Esophagus muscularis mucosa (tissue), 4 donors: Measurements from ENCODE around the gene SNED1. TPM values are rescaled to one million over a fixed set of nuclear protein-coding genes. Genes with fewer than 3 reads are reported as not detected.

Source experiments
- DNase-seq: peaks from one replicate; pipeline ENCODE4 v3.0.0-alpha.2; 2017; ENCODE audit errors: extremely low spot score
- H3K27ac ChIP-seq, 4 donors: fragments of 200-600 bp; sonication (generic); replicated peaks in 1 of 4; 1 replicate in 3 of 4; 2 replicates in 1 of 4; pipeline ENCODE4 v1.5.1; 2016 to 2019; ENCODE audit warnings: mild to moderate bottlenecking in 1 of 4
- H3K27me3 ChIP-seq, 4 donors: fragments of 200-600 bp; sonication (generic); one replicate each; pipeline versions ENCODE4 v1.5.1 to v1.6.0; 2016 to 2019
- H3K36me3 ChIP-seq, 4 donors: fragments of 200-600 bp; sonication (generic); one replicate each; pipeline ENCODE4 v1.5.1; 2016 to 2019
- H3K4me1 ChIP-seq, 4 donors: fragments of 200-600 bp; sonication (generic); one replicate each; pipeline ENCODE4 v1.5.1; 2016 to 2019
- H3K4me3 ChIP-seq, 4 donors: fragments of 200-600 bp; sonication (generic); 1 replicate in 2 of 4; 2 replicates in 2 of 4; pipeline ENCODE4 v1.5.1; 2016 to 2019; ENCODE audit warnings: mild to moderate bottlenecking in 4 of 4, moderate library complexity in 1 of 4
- H3K9me3 ChIP-seq, 4 donors: fragments of 200-600 bp; sonication (generic); 1 replicate in 3 of 4; 2 replicates in 1 of 4; pipeline ENCODE4 v1.5.1; 2016 to 2019
- CTCF ChIP-seq, 3 experiments: fragments of 200-600 bp in 2 of 3; fragments of 450-650 bp in 1 of 3; sonication (generic) in 2 of 3; IDR thresholded peaks; one replicate each; pipeline ENCODE4 v1.5.1; 2017 to 2019; ENCODE audit warnings: antibody characterized with exemption in 3 of 3, mild to moderate bottlenecking in 2 of 3, moderate library complexity in 1 of 3
- EP300 ChIP-seq: sonication (generic); formaldehyde crosslinking; IDR thresholded peaks from one replicate; pipeline ENCODE4 v1.6.1; 2017; ENCODE audit warnings: antibody characterized with exemption
- POLR2A ChIP-seq: fragments of 450-650 bp; IDR thresholded peaks from one replicate; pipeline ENCODE4 v1.6.1; 2017; ENCODE audit warnings: antibody characterized with exemption, moderate library complexity, mild to moderate bottlenecking, low read depth
- POLR2AphosphoS5 ChIP-seq, 2 donors: sonication (generic); formaldehyde crosslinking; IDR thresholded peaks; one replicate each; pipeline ENCODE4 v1.6.1; 2017; ENCODE audit warnings: antibody characterized with exemption in 2 of 2
- WGBS: methylation state at CpG from one replicate; pipeline ENCODE4 v1.1.5; 2018; 5-methylcytosine and 5-hydroxymethylcytosine counted together
- intact Hi-C: fragments of 100-400 bp; cut with DNase I; formaldehyde crosslinking; loops from one replicate; pipeline ENCODE4 v1.15.1; 2023
- total RNA-seq, 4 donors: library from RNA; depleted of rRNA; stranded (reverse); fragments of >200 nt; gene quantifications; one replicate each; pipeline versions ENCODE4 v1.1.0 to v1.2.1, GENCODE V29; 2016

Gene SNED1
- total RNA-seq, 4 donors from 2014 or later = 7.3 to 14.1 (median 11.6) TPM

- 98% methylated on average over 16 of the region's 16 CpGs for WGBS
- intact Hi-C loops = no loop called here
- no peak for TF ChIP-seq POLR2A
- TF ChIP-seq EP300 = no peak
- no peak for TF ChIP-seq POLR2AphosphoS5 (IDR thresholded peaks at IDR 0.05)
- TF ChIP-seq CTCF (IDR thresholded peaks at IDR 0.05) = no peak
Measured at GRCh38 chr2:241138471-241138870, 140.1 kb downstream of the SNED1 start.

GRCh38 chr2:241139531-241140444 is 141.4 kb downstream of the SNED1 start:
- H3K9me3 ChIP-seq = no peaks in the 10 kb centered on the region
- no peak for TF ChIP-seq POLR2A
- no peak for TF ChIP-seq POLR2AphosphoS5 (IDR thresholded peaks at IDR 0.05)
- TF ChIP-seq CTCF (IDR thresholded peaks at IDR 0.05) = no peak
- TF ChIP-seq EP300 = no peak
- no peak overlapping the region for H3K4me3 ChIP-seq
- H3K4me1 ChIP-seq = no peaks in the 10 kb centered on the region
- no peak overlapping the region for H3K27ac ChIP-seq
- no peaks in the 10 kb centered on the region for H3K27me3 ChIP-seq
- DNase-seq = no peak
- 93% methylated on average over 18 of the region's 24 CpGs for WGBS
- peaks cover 0 to 23% (median 9%) of the 10 kb centered on the region in 4 donors for H3K36me3 ChIP-seq
- intact Hi-C loops = no loop called here

More at GRCh38 chr2:241138471-241138870, 140.1 kb downstream of the SNED1 start:
- H3K4me1 ChIP-seq = no peaks in the 10 kb centered on the region
- no peaks in the 10 kb centered on the region for H3K9me3 ChIP-seq
- no peaks in the 10 kb centered on the region for H3K27me3 ChIP-seq
- no peak overlapping the region for H3K4me3 ChIP-seq
- H3K27ac ChIP-seq = no peak overlapping the region
- peaks cover 0 to 23% (median 9%) of the 10 kb centered on the region in 4 donors for H3K36me3 ChIP-seq
- no peak for DNase-seq

GRCh38 chr2:241140445-241140840 is 142.0 kb downstream of the SNED1 start:
- Histone ChIP-seq H3K27ac (no peak overlapping the region), H3K27me3 (no peaks in the 10 kb centered on the region), H3K4me3 (no peak overlapping the region), H3K4me1 (no peaks in the 10 kb centered on the region), H3K9me3 (no peaks in the 10 kb centered on the region), H3K36me3 (peaks cover 0 to 23% (median 9%) of the 10 kb centered on the region in 4 donors)
- intact Hi-C loops = no loop called here
- 90% methylated on average over 10 of the region's 10 CpGs for WGBS
- DNase-seq = no peak
- no peak for TF ChIP-seq EP300
- no peak for TF ChIP-seq CTCF (IDR thresholded peaks at IDR 0.05)
- no peak for TF ChIP-seq POLR2A
- TF ChIP-seq POLR2AphosphoS5 (IDR thresholded peaks at IDR 0.05) = no peak

GRCh38 chr2:241141214-241141770 is 142.9 kb downstream of the SNED1 start:
- DNase-seq = no peak
- H3K4me3 ChIP-seq = no peak overlapping the region
- no peaks in the 10 kb centered on the region for H3K27me3 ChIP-seq
- no peaks in the 10 kb centered on the region for H3K9me3 ChIP-seq
- peaks cover 0 to 23% (median 8%) of the 10 kb centered on the region in 4 donors for H3K36me3 ChIP-seq
- no peak overlapping the region for H3K27ac ChIP-seq
- no peaks in the 10 kb centered on the region for H3K4me1 ChIP-seq
- intact Hi-C loops = no loop called here
- WGBS = 93% methylated on average over 14 of the region's 14 CpGs
- TF ChIP-seq EP300 (no peak), POLR2A (no peak), CTCF (IDR thresholded peaks at IDR 0.05) (no peak), POLR2AphosphoS5 (IDR thresholded peaks at IDR 0.05) (no peak)
